ENCODE measurements around the gene NOTCH2.
"Not testable (repeated sequence)": the region's sequence is repeated elsewhere in the genome, so short reads cannot be mapped to it uniquely, and the experiment has no call there.

Gene NOTCH2

DNA sequence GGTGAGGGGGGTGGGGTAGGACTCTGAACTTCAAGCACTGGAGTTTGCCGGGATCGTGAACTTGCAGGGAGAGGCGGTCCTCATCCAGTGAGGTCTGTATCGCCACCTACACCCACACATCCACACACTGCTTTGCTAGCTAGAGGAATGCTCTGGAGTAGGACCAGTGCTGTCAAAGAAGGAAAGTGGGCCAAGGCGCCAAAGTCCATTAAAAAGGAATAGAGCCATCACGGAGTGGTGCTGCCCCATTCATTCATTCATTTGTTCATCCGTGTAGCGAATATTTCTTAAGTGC lies 405 bp upstream of the NOTCH2 start:
- in situ Hi-C loops (cut with HindIII; ENCODE audit: low sequenced_read_pairs), result not testable (repeated sequence)

DNA sequence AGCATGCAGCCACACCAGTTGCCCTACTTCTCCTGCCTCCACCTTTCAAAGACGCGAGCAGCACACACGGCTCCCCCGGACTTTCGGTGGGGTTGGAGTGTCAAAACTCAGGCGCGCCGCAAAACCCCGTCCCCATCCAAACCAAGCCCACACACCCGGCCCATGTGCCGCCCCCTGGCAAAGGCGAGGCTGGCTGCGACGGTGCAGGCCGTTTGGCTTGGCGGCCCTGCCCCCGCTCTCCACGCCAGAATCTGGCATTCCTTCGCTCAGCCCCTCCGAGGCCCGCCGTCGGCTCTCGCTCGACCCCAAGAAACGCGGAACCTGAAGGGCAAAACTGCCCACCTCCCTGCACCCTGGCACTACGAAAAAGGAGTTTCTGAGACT lies 787 bp downstream of the NOTCH2 start:
- in situ Hi-C loops (cut with HindIII; ENCODE audit: low sequenced_read_pairs), result not testable (repeated sequence)

DNA sequence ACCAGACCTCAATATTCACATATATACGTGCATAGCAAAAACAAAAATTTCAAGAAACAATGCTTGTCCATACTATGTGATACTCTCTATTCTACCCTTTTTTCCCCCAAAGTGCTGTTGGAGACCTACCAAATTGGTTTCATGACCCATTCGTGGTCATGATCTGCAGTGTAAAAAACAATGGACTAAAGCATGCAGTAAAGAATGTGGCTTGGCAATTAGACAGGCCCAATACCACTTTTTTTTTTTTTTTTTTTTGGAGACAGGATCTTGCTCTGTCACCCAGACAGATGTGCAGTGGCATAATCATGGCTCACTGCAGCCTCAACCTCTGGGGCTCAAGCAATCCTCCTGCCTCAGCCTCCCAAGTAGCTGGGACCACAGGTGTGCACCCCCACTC lies 21.3 kb downstream of the NOTCH2 start:
- in situ Hi-C loops (cut with HindIII; ENCODE audit: low sequenced_read_pairs), result not testable (repeated sequence)

DNA sequence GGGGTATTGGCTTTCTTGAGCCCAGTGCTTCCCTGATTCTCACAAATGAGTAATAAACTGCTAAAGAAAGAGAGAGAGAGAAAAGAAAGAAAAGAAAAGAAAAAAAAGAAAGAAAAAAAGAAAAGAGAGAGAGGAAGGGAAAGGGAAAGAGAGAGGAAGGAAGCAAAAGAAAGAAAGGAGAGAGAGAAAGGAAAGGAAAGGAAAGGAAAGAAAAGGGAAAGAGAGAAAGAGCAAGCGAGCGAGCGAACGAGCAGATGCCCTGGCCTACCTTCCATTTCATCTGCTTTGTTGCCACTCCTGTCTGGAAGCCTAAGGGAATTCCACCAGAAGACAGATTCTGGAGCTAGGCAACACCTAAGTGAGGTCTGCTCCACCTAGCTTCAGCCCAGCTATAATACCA lies 27.7 kb downstream of the NOTCH2 start:
- in situ Hi-C loops (cut with HindIII; ENCODE audit: low sequenced_read_pairs), result not testable (repeated sequence)

DNA sequence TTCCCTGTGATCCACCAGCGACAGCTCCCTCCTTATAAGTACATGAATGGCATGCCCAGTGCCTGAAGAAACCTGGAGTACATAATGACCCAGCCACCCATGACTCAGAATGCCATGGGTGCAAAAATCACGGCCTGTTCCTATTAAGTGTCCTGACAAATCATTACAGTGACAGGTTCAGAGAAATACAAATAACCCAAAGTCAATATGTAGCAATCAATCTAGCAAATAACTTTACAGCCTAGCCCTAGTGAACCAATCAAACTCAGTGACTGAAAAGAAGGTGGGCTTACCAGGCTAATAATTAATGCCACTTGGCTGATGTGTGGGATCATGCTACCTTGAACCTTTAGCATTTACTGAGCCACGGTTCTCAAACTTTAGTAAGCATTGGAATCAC lies 37.2 kb downstream of the NOTCH2 start:
- in situ Hi-C loops (cut with HindIII; ENCODE audit: low sequenced_read_pairs), result not testable (repeated sequence)

DNA sequence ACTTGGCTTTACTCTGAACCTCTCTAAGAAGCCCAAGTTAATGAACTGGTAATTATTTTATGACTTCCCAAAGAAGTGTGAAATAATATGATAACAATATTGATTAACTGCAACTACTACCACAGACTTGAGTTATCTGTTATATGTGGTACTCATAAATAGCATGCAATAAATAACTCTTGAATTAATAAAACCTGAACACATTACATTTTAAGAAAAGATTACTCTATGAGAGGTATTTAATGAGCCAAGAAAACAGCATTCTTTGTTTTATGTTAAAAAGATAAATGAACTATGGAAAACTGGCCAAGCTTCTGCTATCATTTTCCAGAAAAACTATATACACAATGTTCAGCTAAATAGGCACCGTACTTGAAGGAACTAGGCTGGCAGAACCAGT lies 45.7 kb downstream of the NOTCH2 start:
- in situ Hi-C loops (cut with HindIII; ENCODE audit: low sequenced_read_pairs), result not testable (repeated sequence)

DNA sequence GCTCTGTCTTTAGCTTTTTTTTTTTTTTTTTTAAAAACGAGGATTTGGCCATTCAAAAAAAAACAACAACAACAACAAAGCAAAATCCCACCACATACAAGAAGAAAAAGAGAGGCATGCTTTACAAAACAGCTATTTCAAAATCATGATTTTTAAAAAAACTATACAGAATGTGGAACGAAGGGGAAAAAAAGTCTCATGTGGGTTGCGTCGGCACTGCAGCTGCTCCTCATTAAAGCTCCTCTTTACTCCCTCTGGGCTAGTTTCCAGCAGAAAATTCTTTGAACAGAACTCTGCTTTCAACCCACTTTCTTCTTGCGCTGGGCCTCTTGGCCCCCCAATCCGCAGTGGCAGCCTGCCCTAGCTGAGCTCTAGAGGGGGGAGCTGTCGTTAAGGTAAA lies 54.5 kb downstream of the NOTCH2 start:
- in situ Hi-C loops (cut with HindIII; ENCODE audit: low sequenced_read_pairs), result not testable (repeated sequence)

DNA sequence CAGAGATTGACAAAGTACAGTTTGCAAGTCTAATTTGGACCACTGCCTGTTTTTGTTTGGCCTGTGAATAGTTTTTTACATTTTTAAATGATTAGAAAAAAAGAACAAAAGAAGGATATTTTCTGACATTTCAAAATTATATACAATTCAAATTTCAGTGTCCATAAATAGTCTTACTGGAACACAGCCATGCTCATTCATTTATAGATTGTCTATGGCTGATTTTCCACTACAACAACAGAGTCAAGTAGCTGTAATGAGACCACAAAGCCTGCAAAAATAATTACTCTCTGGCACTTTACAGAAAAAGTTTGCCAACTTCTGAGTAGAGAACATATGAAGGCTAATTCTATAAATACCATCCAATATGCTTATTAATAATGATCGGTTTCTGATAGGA lies 61.1 kb downstream of the NOTCH2 start:
- in situ Hi-C loops (cut with HindIII; ENCODE audit: low sequenced_read_pairs), result not testable (repeated sequence)

DNA sequence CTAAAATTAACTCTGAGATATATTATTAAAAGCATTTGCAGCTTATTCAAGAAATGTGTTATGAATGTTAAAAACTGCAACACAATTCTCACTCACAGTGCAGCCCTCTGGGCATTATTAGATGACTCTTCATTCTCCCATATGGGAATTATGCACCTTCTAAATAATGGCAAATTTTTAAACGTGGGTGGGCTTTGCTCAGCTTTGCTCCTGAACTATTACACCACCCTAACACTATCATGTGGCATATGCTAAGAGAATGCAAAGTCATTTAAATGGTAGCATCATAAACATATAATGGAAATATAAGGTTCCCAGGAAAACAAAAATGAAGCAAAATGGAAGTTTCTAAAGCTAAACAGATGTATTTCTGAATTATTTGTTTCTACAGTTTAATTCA lies 61.6 kb downstream of the NOTCH2 start:
- in situ Hi-C loops (cut with HindIII; ENCODE audit: low sequenced_read_pairs), result not testable (repeated sequence)

DNA sequence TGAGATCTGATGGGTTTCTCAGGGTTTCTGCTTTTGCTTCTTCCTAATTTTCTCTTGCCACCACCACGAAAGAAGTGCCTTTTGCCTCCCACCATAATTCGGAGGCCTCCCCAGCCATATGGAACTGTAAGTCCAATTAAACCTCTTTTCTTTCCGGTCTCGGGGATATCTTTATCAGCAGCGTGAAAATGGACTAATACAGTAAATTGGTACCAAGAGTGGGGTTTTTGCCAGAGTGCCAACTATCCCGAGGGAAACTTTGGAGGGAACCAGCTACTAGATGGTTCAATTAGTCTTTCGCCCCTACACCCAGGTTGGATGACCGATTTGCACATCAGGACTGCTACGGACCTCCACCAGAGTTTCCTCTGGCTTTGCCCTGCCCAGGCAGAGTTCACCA lies 68.4 kb downstream of the NOTCH2 start:
- in situ Hi-C loops (cut with HindIII; ENCODE audit: low sequenced_read_pairs), result not testable (repeated sequence)

DNA sequence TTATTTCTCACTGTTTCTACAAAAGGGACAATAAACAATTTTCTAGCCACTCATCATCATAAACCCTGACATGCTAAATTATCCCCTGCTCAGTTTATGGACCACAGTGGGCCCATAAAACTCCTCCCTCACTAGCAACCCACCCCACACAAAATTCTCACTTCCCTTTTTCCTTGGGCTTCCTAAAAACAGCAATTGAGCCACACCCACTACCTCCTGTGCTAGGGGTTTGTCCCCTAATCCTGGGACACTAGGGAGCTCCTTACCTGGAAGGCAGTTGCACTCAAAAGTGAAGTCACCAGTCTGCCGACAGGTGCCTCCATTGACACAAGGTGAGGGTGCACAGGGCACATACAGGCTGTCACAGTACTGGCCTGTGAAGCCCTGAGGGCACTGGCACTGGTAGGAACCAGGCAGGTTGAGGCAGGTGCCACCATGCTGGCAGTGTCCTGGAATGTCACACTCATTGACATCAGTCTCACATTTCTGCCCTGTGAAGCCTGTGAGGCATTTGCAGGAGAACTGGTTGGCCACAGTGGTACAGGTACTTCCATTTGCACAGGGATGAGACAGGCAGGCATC lies 72.6 kb downstream of the NOTCH2 start:
- in situ Hi-C loops (cut with HindIII; ENCODE audit: low sequenced_read_pairs), result not testable (repeated sequence)

DNA sequence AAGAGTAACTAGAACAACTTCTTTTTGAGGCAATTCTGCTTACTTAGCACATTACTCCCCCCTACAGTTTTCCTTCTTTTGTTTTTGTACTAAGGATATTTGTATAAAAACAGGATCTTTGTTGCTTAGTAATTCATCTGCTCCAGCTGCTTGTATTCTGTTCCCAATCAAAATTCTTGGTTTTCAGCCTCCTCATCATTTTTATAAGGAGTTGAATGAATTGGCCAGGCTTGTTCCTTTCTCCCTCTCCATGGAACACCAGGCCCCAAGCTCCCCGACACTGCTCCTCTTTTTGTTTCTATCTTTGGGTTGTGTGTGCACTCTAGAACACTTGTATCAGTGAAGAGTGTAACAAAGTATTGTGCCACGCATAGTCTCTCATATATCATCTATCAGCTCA lies 73.5 kb downstream of the NOTCH2 start:
- in situ Hi-C loops (cut with HindIII; ENCODE audit: low sequenced_read_pairs), result not testable (repeated sequence)

DNA sequence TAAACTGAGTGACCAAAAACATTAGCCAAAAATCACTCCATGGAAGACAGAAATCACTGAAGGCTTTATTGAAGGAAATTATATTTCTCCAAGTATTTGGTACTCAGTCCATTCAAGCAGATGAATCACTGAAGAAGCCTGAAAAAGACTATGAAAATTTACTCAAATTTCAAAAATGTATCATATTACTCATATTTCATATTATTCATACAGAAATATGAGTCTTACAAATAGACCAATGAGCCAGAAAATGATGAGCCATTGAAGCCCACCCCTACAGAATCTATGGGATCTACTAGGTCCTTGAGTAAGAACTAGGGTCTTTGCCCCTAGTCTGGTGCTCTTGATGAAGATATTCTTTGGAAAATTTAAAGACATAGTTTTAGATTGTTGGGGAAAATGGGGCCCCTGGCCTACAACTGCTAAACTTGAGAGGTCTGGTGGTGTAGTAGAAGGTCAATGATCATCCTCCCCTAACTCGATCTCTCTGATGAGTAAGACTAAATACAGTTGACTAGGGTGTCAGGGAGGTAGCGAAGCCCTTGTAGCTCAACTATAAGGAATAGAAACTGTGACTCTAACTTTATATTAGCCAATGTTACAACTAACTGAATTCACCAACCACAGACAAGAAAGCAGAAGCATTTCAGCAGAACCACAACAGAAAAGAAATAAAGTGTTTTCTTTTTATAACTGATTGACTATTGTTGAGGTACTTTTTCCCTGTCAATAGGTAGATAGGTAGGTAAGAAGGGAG lies 81.0 kb downstream of the NOTCH2 start:
- in situ Hi-C loops (cut with HindIII; ENCODE audit: low sequenced_read_pairs), result no loop called here

DNA sequence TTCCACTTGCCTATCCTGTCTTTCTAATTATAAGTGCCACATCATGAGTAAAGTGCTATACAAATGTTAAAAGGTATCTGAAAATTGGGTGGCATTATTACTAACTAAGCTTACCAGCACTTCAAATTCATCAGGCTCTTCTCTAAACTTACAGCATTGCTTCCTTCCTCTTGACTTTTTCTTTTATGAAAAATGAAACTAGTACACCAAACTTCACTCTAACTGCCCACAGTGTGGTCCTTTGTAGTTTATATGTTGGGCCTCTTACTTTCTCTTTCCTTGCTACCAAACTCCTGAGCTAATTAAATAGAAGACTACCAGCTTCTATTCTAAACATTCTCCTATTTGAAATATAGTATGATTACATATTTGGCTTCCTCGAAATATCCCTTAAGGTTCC lies 81.8 kb downstream of the NOTCH2 start:
- in situ Hi-C loops (cut with HindIII; ENCODE audit: low sequenced_read_pairs), result no loop called here

DNA sequence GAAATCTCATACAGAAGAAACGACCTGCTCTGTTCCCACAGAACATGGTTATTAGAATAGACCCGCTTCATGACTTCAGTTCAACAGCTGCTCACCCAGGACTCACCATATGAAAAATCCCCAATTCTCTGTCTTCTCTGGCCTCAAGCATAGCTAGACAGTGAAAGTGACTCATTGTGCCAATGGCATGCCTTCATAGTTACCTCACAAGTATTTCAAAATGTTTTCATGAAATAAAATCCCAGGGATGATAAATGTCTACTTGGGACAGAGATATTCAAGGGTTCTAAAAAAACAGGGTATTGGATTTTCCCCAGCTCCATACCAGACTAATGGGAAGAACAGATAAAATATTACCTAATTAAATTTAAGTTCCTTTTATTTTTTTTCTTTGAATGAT lies 82.3 kb downstream of the NOTCH2 start:
- in situ Hi-C loops (cut with HindIII; ENCODE audit: low sequenced_read_pairs), result no loop called here

DNA sequence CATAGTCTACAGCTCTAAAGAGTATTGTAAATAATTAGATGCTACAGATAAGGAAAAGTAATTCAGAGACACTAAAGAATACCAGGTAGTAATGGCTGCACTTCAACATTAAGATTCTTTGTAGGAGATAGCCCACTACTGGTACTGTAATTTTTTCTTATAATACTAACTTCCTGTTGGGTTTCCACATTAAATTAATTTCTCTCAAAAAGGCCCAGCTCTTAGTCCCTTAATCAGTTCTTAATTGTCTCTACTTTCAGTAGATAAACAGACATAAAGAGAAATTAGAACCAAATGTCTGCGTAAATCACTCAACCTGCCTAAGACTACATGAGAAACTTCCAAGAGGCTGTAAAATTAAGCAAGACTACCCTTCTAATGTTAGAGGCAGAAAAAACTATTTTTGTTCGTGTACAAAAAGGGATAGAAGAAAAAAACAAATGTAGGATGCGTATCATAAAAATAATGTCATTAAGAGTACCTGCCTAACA lies 83.4 kb downstream of the NOTCH2 start:
- in situ Hi-C loops (cut with HindIII; ENCODE audit: low sequenced_read_pairs), result no loop called here

DNA sequence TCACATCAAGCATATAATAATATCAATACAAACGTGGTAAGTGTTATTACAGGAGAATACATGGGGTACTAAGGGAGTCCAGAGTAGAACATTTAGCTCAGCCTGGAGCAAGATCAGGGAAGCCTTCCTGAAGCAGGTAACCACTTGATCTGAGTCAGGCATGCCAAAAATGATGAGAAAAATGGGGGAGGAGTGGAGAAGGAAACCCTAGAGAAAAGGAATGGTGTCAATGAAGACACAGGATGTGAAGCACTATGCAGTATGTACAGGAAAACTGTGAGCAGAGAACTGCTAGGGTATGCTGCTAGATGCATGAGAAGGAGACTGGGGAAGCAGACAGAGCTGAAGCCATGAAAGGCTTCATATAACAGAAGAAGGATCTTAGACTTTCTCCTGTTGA lies 84.7 kb downstream of the NOTCH2 start:
- in situ Hi-C loops (cut with HindIII; ENCODE audit: low sequenced_read_pairs), result no loop called here

DNA sequence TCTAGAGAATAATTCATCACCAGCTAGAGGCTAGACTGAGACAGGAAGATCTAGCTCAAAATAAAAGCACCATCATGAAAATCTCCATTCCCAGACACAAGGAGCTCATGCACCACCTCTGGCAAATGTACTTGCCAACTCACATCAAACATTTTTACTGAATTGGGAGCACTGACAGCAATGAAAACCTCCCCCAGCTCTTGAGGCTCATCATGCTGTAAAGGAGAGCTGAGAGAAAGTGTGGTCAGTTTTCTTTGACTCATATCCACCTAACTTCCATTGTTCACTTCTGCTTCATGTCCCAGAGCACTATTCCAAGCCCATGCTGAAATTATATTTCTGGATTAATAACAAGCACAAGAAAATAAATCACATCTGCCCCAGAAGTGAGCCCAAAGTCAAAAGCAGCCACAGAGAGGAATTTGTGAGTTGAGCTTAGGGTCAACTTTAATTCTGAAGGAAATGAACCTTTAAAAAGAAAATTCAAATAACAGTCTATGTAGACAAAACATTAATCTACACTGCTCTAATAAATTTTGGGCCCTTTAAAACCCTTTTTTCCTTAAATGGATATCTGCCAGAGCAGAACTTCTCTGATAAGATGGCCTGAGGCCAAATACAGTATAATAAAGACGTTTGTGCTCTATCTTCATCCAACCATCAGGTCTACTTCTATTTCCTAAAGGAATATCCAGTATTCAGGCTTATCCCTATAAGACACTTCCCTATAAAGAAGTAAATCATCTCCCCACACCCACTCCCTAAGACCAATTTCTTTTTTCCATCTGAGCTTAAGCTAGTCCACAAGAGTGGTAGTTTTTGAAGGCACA lies 87.3 kb downstream of the NOTCH2 start:
- in situ Hi-C loops (cut with HindIII; ENCODE audit: low sequenced_read_pairs), result no loop called here

DNA sequence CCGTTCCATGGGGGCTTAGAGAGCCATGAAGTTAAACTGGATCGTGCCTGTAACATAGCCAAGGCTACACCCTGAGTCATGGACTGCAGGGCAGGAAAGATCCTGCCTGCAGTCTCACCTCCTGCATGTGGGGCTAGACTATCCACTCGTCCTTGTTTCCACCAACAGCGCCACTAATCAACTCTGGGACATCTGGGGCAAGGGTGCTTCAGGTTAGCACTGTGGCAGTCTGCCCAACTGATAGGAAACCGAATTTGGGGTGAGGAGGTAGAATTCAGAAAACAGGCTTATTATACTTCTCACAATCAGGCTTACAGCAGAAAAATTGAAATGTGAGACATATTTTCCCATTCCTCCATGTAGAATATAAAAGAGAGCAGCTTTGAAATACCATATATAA lies 88.0 kb downstream of the NOTCH2 start:
- in situ Hi-C loops (cut with HindIII; ENCODE audit: low sequenced_read_pairs), result no loop called here

DNA sequence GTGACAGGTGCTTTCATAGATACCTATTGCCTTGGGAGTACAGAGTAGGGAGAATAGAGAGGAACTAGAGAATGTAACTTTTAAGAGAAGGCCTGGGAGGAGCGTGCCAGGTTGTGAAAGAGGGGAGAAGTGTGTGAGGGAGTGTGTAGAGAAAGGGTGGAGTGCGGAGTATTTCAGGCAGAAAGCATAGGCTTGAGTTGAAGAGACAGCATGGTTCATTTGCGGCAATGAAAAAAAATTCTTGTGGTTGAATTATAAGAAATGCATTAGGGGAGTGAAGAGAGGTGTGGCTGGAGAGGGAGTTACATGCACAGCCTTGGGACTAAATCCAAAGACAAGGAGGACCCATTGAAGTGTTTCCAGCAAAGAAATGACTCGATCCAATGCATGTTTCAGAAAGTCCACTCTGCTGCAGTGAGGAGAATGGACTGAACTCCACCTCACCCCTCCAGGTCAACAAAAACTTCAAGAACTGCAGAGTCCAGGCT lies 91.4 kb downstream of the NOTCH2 start:
- in situ Hi-C loops (cut with HindIII; ENCODE audit: low sequenced_read_pairs), result no loop called here

DNA sequence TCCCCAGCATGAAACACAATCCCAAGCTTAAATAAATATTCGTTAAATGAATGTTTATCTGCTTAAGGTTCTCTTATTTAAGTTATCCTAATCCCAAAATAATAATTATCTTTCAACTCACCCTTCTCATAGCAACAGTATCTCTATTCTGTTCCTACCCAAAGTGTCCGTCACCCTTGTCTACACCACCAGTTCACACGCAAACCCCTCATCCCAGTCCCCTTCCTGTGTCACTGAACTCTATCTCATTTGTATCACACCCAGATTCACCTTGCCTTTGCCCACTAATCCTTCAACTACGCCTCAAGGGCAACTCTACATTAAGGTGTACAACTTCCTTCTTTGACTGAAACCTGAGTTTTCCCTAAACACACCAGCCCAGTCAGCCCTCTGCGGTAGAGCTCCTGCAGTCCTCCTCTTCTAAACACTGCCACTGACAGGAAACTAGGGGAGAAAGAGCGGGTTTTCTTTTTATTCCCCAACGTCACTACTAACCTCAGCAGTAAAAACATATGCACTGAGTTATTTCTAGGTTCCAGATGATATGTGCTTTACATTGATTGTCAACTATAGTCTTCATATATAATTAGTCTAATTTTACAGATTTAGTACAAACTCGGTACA lies 92.2 kb downstream of the NOTCH2 start:
- in situ Hi-C loops (cut with HindIII; ENCODE audit: low sequenced_read_pairs), result not testable (repeated sequence)

Measured in endothelial cell of hepatic sinusoid (primary cell).